CD14-positive monocyte (primary cell): Measurements from ENCODE around the gene TXNIP. TPM values are rescaled to one million over a fixed set of nuclear protein-coding genes. Genes with fewer than 3 reads are reported as not detected.

Experiments
- DNase-seq, 3 donors: peaks; one replicate each; pipeline ENCODE4 v3.0.0-alpha.2; 2011 to 2022
- H2AFZ ChIP-seq: 2 replicates; pipeline ENCODE4 v1.6.0; 2012; ENCODE audit warnings: mild to moderate bottlenecking, low read depth, low read length, inconsistent platforms; ENCODE audit not compliant: insufficient read depth, poor library complexity, severe bottlenecking
- H3K27ac ChIP-seq, 2 donors: 1 replicate in 1 of 2; 2 replicates in 1 of 2; pipeline ENCODE4 v1.5.1; 2012 to 2013; ENCODE audit warnings: low read length in 2 of 2, control low read depth in 1 of 2, inconsistent platforms in 1 of 2, low read depth in 1 of 2, mild to moderate bottlenecking in 1 of 2
- H3K27me3 ChIP-seq, 2 donors: one replicate each; pipeline versions ENCODE4 v1.6.0 to v1.6.1; 2011 to 2013; ENCODE audit warnings: low read length in 2 of 2; ENCODE audit not compliant: control insufficient read depth in 2 of 2, insufficient read depth in 2 of 2
- H3K36me3 ChIP-seq, 2 donors: replicated peaks in 1 of 2; 1 replicate in 1 of 2; 2 replicates in 1 of 2; pipeline versions ENCODE4 v1.5.1 to v1.6.1; 2012 to 2013; ENCODE audit warnings: low read length in 2 of 2, control low read depth in 1 of 2, inconsistent platforms in 1 of 2, mild to moderate bottlenecking in 1 of 2; ENCODE audit not compliant: insufficient read depth in 2 of 2, control insufficient read depth in 1 of 2
- H3K4me1 ChIP-seq, 2 donors: 1 replicate in 1 of 2; 2 replicates in 1 of 2; pipeline versions ENCODE4 v1.5.1 to v1.6.1; 2012 to 2013; ENCODE audit warnings: low read length in 2 of 2, control low read depth in 1 of 2, inconsistent platforms in 1 of 2, mild to moderate bottlenecking in 1 of 2, moderate library complexity in 1 of 2; ENCODE audit not compliant: insufficient read depth in 2 of 2, control insufficient read depth in 1 of 2
- H3K4me2 ChIP-seq: replicated peaks from 2 replicates; pipeline ENCODE3; 2012; ENCODE audit warnings: low read length, moderate library complexity, mild to moderate bottlenecking; ENCODE audit not compliant: poor library complexity, severe bottlenecking; ENCODE audit errors: extremely low read depth
- H3K4me3 ChIP-seq, 3 experiments: fragments of 200-600 bp in 1 of 3; sonication (generic) in 1 of 3; replicated peaks in 1 of 3; 1 replicate in 2 of 3; 2 replicates in 1 of 3; pipeline ENCODE4 v1.5.1; 2011 to 2013; ENCODE audit warnings: low read length in 3 of 3, mild to moderate bottlenecking in 3 of 3, control low read depth in 2 of 3, low read depth in 2 of 3, inconsistent platforms in 1 of 3, moderate library complexity in 1 of 3
- H3K79me2 ChIP-seq: 2 replicates; pipeline ENCODE4 v1.6.0; 2012; ENCODE audit warnings: mild to moderate bottlenecking, control low read depth, inconsistent platforms, low read length, moderate library complexity; ENCODE audit not compliant: insufficient read depth
- H3K9ac ChIP-seq: 2 replicates; pipeline ENCODE4 v1.6.0; 2017; ENCODE audit warnings: low read length, mild to moderate bottlenecking; ENCODE audit not compliant: insufficient read depth, poor library complexity, severe bottlenecking
- H3K9me3 ChIP-seq, 2 donors: replicated peaks in 1 of 2; 1 replicate in 1 of 2; 2 replicates in 1 of 2; pipeline versions ENCODE4 v1.5.1 to v1.6.1; 2012 to 2013; ENCODE audit warnings: low read length in 2 of 2, control low read depth in 1 of 2; ENCODE audit not compliant: control insufficient read depth in 1 of 2, insufficient read depth in 1 of 2
- H4K20me1 ChIP-seq: 2 replicates; pipeline ENCODE4 v1.6.0; 2012; ENCODE audit warnings: mild to moderate bottlenecking, low read length, control low read depth, moderate library complexity; ENCODE audit not compliant: insufficient read depth
- H3K27ac Mint-ChIP-seq, 7 donors: one replicate each; pipeline ENCODE4 v1.8.0; 2020; ENCODE audit warnings: mild to moderate bottlenecking in 7 of 7, mixed read lengths in 7 of 7, moderate library complexity in 6 of 7, inconsistent platforms in 2 of 7
- H3K27me3 Mint-ChIP-seq, 3 donors: one replicate each; pipeline ENCODE4 v1.8.0; 2021 to 2022; ENCODE audit warnings: low read depth in 3 of 3, mild to moderate bottlenecking in 3 of 3, mixed read lengths in 3 of 3, moderate library complexity in 3 of 3, inconsistent platforms in 1 of 3
- H3K36me3 Mint-ChIP-seq, 2 donors: one replicate each; pipeline ENCODE4 v1.8.0; 2020; ENCODE audit warnings: mixed read lengths in 2 of 2, inconsistent platforms in 1 of 2, mild to moderate bottlenecking in 1 of 2
- H3K4me1 Mint-ChIP-seq: one replicate; pipeline ENCODE4 v1.8.0; 2020; ENCODE audit warnings: mild to moderate bottlenecking, mixed read lengths
- H3K4me3 Mint-ChIP-seq, 2 donors: one replicate each; pipeline ENCODE4 v1.8.0; 2020; ENCODE audit warnings: mild to moderate bottlenecking in 2 of 2, mixed read lengths in 2 of 2, moderate library complexity in 1 of 2
- H3K9me3 Mint-ChIP-seq, 7 donors: one replicate each; pipeline ENCODE4 v1.8.0; 2020 to 2022; ENCODE audit warnings: mixed read lengths in 7 of 7, mild to moderate bottlenecking in 6 of 7, moderate library complexity in 6 of 7, inconsistent platforms in 2 of 7
- WGBS: methylation state at CpG from one replicate; pipeline ENCODE4 v1.1.5; 2013; ENCODE audit warnings: missing lambda C conversion rate; ENCODE audit not compliant: insufficient coverage; 5-methylcytosine and 5-hydroxymethylcytosine counted together
- intact Hi-C, 2 donors: fragments of 100-400 bp; cut with micrococcal nuclease; formaldehyde crosslinking; loops; one replicate each; pipeline versions ENCODE4 v1.15.0 to v1.15.1; 2023
- polyA plus RNA-seq, 3 donors: library from polyadenylated mRNA; depleted of rRNA in 1 of 3; unstranded in 2 of 3; stranded (reverse) in 1 of 3; fragments of 300-500 nt in 2 of 3; fragments of >200 nt in 1 of 3; fragmentation: Illumina TruSeq in 2 of 3; gene quantifications; 1 replicate in 2 of 3; 2 replicates in 1 of 3; pipeline ENCODE4 v1.2.3, GENCODE V29; 2012 to 2021
- TF ChIP-seq, protein P1 (sequence below): fragments of 200-600 bp; IDR thresholded peaks from one replicate; pipeline ENCODE4 v1.8.0; 2022; ENCODE audit warnings: antibody characterized with exemption, mild to moderate bottlenecking

Gene TXNIP
- polyA plus RNA-seq, 3 donors: 640 to 3,778 (median 844) TPM

GRCh38 chr1:145949219-145949618, 47.2 kb downstream of the TXNIP start:
- DNase-seq: no peak
- Mint-ChIP-seq H3K9me3 (peaks cover 0 to 2% (median 0%) of the 10 kb centered on the region in 7 donors), H3K4me1 (peaks cover 5% of the 10 kb centered on the region), H3K27ac (peak overlapping the region in 2 of 7 donors; percentile 1 to 2), H3K36me3 (peaks cover 26 to 42% of the 10 kb centered on the region in 2 donors), H3K4me3 (no peak overlapping the region), H3K27me3 (no peaks in the 10 kb centered on the region)
- Histone ChIP-seq H3K79me2 (peaks cover 15% of the 10 kb centered on the region), H3K27ac (no peak overlapping the region), H3K9me3 (no peaks in the 10 kb centered on the region), H3K9ac (no peak overlapping the region), H3K27me3 (no peaks in the 10 kb centered on the region), H4K20me1 (no peaks in the 10 kb centered on the region), H3K4me3 (no peak overlapping the region), H3K4me2 (no peak overlapping the region), H3K4me1 (no peaks in the 10 kb centered on the region), H2AFZ (no peak overlapping the region), H3K36me3 (peaks cover 0 to 36% of the 10 kb centered on the region in 2 donors)
- WGBS: 97% methylated on average over 4 of the region's 4 CpGs
- TF ChIP-seq, protein P1, sequence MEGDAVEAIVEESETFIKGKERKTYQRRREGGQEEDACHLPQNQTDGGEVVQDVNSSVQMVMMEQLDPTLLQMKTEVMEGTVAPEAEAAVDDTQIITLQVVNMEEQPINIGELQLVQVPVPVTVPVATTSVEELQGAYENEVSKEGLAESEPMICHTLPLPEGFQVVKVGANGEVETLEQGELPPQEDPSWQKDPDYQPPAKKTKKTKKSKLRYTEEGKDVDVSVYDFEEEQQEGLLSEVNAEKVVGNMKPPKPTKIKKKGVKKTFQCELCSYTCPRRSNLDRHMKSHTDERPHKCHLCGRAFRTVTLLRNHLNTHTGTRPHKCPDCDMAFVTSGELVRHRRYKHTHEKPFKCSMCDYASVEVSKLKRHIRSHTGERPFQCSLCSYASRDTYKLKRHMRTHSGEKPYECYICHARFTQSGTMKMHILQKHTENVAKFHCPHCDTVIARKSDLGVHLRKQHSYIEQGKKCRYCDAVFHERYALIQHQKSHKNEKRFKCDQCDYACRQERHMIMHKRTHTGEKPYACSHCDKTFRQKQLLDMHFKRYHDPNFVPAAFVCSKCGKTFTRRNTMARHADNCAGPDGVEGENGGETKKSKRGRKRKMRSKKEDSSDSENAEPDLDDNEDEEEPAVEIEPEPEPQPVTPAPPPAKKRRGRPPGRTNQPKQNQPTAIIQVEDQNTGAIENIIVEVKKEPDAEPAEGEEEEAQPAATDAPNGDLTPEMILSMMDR: no peak
- intact Hi-C loops: no loop called here

DNA sequence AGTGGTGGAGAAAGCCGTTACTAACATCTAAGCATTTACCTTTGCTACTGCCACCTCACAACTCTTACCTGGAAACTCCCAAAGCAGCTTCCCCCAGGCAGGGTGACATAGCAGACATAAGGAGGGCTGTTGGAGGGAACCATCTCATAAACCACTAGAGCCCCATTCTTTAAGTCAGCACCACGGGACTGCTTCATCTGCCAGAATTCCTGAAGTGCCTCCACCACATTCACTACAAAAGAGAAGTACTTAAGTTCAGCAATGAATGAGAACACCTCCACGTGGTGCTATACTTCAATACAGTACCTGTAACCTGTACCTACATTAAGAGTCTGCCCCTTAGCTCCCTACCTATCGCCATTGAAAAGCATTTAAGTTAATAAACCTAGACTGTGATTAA, 48.8 kb downstream of the TXNIP start:
- peaks cover 2% of the 10 kb centered on the region for H3K4me1 Mint-ChIP-seq
- peaks cover 32 to 50% of the 10 kb centered on the region in 2 donors for H3K36me3 Mint-ChIP-seq
- TF ChIP-seq, protein P1: no peak
- Histone ChIP-seq H3K27ac (no peak overlapping the region), H3K9ac (no peak overlapping the region), H3K9me3 (no peaks in the 10 kb centered on the region), H3K27me3 (no peaks in the 10 kb centered on the region), H3K4me3 (no peak overlapping the region), H3K79me2 (no peaks in the 10 kb centered on the region), H3K36me3 (peaks cover 3 to 48% of the 10 kb centered on the region in 2 donors), H4K20me1 (no peaks in the 10 kb centered on the region), H3K4me2 (no peak overlapping the region), H3K4me1 (no peaks in the 10 kb centered on the region), H2AFZ (no peak overlapping the region)
- H3K9me3 Mint-ChIP-seq: peaks cover 0 to 2% (median 0%) of the 10 kb centered on the region in 7 donors
- no peaks in the 10 kb centered on the region for H3K27me3 Mint-ChIP-seq
- 90% methylated on average over 2 of the region's 4 CpGs for WGBS
- H3K4me3 Mint-ChIP-seq: no peak overlapping the region
- intact Hi-C loops: no loop called here
- no peak for DNase-seq
- H3K27ac Mint-ChIP-seq: no peak overlapping the region
